ENCODE data around the gene LRRC23. TPM values are rescaled to one million over a fixed set of nuclear protein-coding genes. Genes with fewer than 3 reads are reported as not detected.

LRRC23 gene
- total RNA-seq, 1 experiment from 2014 or later, result 37.8 TPM

DNA sequence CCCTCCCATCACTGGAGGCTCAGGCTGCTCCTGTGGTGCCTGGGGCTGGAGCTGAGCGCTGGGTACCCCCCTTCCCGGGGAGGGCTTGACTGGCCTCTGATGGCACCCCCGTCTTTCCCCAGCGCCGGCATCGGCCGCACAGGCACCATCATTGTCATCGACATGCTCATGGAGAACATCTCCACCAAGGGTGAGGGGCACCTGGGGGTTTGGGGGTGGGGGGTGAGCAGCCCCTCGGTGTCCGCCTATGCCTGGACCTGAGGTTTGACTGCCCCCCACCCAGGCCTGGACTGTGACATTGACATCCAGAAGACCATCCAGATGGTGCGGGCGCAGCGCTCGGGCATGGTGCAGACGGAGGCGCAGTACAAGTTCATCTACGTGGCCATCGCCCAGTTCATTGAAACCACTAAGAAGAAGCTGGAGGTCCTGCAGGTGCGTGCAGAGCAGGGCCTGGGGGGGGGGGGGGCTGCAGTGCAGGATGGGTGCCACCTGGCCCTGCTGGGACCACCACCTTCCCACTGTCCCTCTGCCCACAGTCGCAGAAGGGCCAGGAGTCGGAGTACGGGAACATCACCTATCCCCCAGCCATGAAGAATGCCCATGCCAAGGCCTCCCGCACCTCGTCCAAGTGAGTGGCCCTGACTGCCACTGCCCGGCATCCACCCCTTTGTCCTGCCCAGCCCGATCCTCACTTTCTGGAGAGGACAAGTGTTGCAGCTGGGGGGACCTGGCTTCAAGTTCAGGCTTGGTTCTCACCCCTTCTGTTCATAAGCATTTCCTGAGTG lies 55.4 kb downstream of the LRRC23 start:
- in situ Hi-C loops (cut with HindIII; ENCODE audit: low pct_unique_long_range_greater_than_20kb, low sequenced_read_pairs), result no loop called here
- DNase-seq (ENCODE audit: low read depth), result no peak

DNA sequence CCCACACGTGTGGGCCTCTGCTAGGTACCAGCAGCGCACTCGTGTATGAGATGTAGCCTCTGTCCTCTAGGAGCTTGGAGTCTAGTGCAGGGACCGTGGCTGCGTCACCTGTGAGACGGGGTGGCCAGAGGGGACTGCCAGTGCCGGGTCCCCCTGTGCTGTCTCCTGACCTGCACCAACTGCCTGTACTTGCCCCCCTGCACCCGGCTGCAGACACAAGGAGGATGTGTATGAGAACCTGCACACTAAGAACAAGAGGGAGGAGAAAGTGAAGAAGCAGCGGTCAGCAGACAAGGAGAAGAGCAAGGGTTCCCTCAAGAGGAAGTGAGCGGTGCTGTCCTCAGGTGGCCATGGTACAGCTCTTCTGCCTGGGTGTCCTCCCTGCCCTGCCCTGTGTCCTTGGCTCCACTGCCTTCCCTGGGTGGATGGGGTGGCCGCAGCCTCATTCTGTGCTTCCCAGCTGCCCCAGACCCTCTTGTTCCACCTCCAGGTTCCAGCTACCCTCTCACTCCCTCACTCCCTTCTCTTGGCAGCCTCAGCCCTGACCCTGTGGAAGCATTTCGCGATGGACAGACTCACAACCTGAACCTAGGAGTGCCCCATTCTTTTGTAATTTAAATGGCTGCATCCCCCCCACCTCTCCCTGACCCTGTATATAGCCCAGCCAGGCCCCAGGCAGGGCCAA lies 56.1 kb downstream of the LRRC23 start:
- in situ Hi-C loops (cut with HindIII; ENCODE audit: low pct_unique_long_range_greater_than_20kb, low sequenced_read_pairs), result no loop called here
- no peak for DNase-seq (ENCODE audit: low read depth)

DNA sequence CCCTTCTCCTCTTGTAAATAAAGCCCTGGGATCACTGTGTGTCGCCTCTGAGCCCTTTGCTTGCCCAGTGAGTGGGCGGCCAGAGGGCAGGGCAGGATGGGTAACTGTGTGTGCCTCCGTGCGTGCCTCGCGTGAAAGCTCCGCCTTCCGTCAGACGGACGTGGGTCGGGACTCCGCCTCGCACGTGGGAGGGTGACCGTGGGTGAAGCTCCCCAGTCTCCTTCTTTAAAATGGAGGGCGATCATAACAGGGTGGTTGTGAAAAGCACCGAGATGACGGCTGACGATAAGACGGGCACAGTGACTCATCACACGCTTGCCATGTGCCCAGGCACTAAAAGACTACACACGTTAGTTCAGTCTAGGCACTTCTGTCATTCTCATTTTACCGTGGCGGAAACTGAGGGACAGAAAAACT lies 56.7 kb downstream of the LRRC23 start:
- DNase-seq (ENCODE audit: low read depth), result no peak
- in situ Hi-C loops (cut with HindIII; ENCODE audit: low pct_unique_long_range_greater_than_20kb, low sequenced_read_pairs), result no loop called here

DNA sequence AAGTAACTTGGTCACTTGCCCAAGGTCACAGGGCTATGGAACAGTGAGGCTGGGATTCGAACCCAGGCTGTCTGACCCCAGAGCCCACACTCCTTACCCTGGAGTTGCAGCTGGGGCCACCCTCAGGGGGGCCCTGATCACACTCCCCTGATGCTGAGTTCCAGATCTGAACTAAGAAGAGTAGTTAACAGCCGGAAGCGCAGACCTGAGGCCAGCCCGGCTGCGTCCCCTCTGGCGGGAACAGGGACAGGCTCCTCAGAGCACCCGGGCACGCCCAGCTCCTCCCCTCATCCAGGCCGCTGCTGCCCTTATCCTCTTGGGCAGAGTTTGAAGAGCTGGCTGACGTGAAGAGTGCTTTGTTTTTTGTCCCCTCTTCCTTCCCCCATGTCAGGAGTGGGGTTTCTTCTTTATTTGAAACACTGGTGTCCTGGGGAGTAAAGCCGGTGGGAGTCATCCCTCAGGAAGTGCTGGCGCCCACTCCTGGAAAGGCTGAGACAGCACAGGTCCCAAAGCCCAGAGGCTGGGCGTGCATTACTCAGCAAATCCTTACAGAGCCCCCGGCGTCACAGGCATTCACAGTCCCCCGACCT lies 57.2 kb downstream of the LRRC23 start:
- DNase-seq (ENCODE audit: low read depth), result peak; percentile 59
- in situ Hi-C loops (cut with HindIII; ENCODE audit: low pct_unique_long_range_greater_than_20kb, low sequenced_read_pairs), result no loop called here

DNA sequence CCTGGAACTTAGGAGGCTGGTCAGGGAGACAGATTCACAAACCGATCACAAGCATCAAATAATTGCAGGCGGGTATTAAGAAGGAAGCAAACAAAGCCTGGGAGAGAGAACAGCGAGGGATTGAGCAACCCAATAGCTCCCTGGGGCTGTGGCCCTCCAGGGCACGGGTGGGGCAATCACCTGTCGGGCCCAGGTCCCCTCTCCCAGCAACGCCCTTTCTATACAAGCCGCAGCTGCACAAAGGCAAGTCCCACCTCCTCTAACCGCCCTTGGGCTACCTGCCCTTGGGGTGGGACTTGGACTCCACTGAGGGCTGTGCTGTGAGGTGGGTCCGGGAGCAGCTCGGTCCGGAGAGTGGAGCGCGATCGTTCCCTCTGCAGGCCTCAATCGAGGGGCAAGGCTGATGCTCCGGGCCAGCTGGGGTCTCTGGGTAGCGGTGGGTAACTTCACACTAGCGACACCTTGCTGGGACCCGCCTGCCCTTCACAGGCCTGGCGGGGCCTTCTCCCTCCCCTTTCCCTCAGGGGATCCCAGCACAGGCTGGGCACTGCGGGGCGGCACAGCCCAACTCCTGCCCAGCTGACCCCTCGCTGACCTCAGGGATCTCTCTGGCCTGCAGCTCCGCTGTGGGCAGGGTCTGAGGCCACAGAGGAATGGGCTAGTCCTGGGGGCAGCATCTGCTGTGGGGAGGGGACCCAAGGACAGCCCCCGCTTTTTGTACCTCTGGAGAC lies 57.8 kb downstream of the LRRC23 start:
- in situ Hi-C loops (cut with HindIII; ENCODE audit: low pct_unique_long_range_greater_than_20kb, low sequenced_read_pairs), result no loop called here
- DNase-seq (ENCODE audit: low read depth), result no peak

DNA sequence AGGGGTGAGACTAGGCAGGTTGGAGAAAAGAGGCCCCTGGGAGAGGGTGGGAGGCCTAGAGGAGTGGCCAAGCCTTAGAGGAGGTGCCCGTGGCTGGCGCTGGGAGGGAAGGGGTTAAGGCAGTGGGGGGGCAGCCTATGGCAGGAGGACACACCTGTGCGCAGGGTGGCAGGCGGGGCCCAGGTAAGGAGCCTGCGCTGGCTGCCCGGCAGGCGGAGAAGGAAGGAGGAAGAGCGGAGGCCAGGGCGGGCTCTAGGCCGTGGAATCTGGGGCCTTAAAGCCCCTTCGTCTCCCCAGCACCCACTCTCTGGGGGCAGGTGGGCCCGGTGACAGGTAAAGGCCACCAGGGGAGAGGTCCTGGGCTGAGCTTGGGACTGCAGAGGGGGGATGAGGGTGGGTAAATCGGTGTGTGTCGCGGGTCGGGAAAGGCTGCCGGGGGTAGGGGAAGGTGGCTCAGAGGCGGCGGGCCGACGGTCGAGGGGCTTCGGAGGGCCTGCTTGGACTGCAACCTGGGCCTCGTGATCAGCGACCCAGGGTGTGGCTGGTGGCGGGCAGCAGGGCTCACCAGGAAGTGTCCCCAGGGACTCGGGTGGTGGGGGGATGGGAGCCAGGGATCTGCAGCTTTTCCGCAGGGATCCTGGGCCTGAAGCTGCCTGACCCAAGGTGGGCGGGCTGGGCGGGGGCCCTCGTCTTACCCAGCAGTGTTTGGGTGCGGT lies 58.6 kb downstream of the LRRC23 start:
- no peak for DNase-seq (ENCODE audit: low read depth)
- in situ Hi-C loops (cut with HindIII; ENCODE audit: low pct_unique_long_range_greater_than_20kb, low sequenced_read_pairs), result no loop called here

Other genes with a start within 250 kb of the LRRC23 start
- gene ING4, start 241.7 kb upstream of the LRRC23 start, total RNA-seq (2014; rRNA removed; shearing (Covaris generic); ENCODE audit: low replicate concordance), result 23.2 and 35.3 TPM in 2 replicates
- gene ZNF384, start 215.4 kb upstream of the LRRC23 start, total RNA-seq (2014; rRNA removed; shearing (Covaris generic); ENCODE audit: low replicate concordance), result 23.8 and 26.5 TPM in 2 replicates
- not detected in 2 replicates for gene PIANP, start 204.0 kb upstream of the LRRC23 start, total RNA-seq (2014; rRNA removed; shearing (Covaris generic); ENCODE audit: low replicate concordance)
- gene COPS7A, start 180.8 kb upstream of the LRRC23 start, total RNA-seq (2014; rRNA removed; shearing (Covaris generic); ENCODE audit: low replicate concordance), result 135 and 145 TPM in 2 replicates
- gene MLF2, start 151.7 kb upstream of the LRRC23 start, total RNA-seq (2014; rRNA removed; shearing (Covaris generic); ENCODE audit: low replicate concordance), result 274 and 316 TPM in 2 replicates
- gene PTMS, start 138.5 kb upstream of the LRRC23 start, total RNA-seq (2014; rRNA removed; shearing (Covaris generic); ENCODE audit: low replicate concordance), result 286 and 317 TPM in 2 replicates
- not detected in 2 replicates for gene LAG3, start 132.3 kb upstream of the LRRC23 start, total RNA-seq (2014; rRNA removed; shearing (Covaris generic); ENCODE audit: low replicate concordance)
- not detected in 2 replicates for gene CD4, start 115.3 kb upstream of the LRRC23 start, total RNA-seq (2014; rRNA removed; shearing (Covaris generic); ENCODE audit: low replicate concordance)
- gene GPR162, start 83.0 kb upstream of the LRRC23 start, total RNA-seq (2014; rRNA removed; shearing (Covaris generic); ENCODE audit: low replicate concordance), result 10.0 and 15.9 TPM in 2 replicates
- 70.9 and 93.3 TPM in 2 replicates for gene P3H3, start 76.4 kb upstream of the LRRC23 start, total RNA-seq (2014; rRNA removed; shearing (Covaris generic); ENCODE audit: low replicate concordance)
- gene GNB3, start 63.9 kb upstream of the LRRC23 start, total RNA-seq (2014; rRNA removed; shearing (Covaris generic); ENCODE audit: low replicate concordance), result 0.14 and 0.46 TPM in 2 replicates
- 136 and 216 TPM in 2 replicates for gene CDCA3, start 53.5 kb upstream of the LRRC23 start, total RNA-seq (2014; rRNA removed; shearing (Covaris generic); ENCODE audit: low replicate concordance)
- 171 and 174 TPM in 2 replicates for gene USP5, start 52.7 kb upstream of the LRRC23 start, total RNA-seq (2014; rRNA removed; shearing (Covaris generic); ENCODE audit: low replicate concordance)
- 3,126 and 3,575 TPM in 2 replicates for gene TPI1, start 37.3 kb upstream of the LRRC23 start, total RNA-seq (2014; rRNA removed; shearing (Covaris generic); ENCODE audit: low replicate concordance)
- gene SPSB2, start 31.5 kb upstream of the LRRC23 start, total RNA-seq (2014; rRNA removed; shearing (Covaris generic); ENCODE audit: low replicate concordance), result 63.0 and 79.5 TPM in 2 replicates
- gene ENO2, start 9.8 kb downstream of the LRRC23 start, total RNA-seq (2014; rRNA removed; shearing (Covaris generic); ENCODE audit: low replicate concordance), result 91.9 and 127 TPM in 2 replicates
- 0.84 and 2.8 TPM in 2 replicates for gene ATN1, start 23.1 kb downstream of the LRRC23 start, total RNA-seq (2014; rRNA removed; shearing (Covaris generic); ENCODE audit: low replicate concordance)
- gene RNU7-1, start 39.0 kb downstream of the LRRC23 start, total RNA-seq (2014; rRNA removed; shearing (Covaris generic); ENCODE audit: low replicate concordance), result not detected in 2 replicates
- gene C12orf57, start 39.2 kb downstream of the LRRC23 start, total RNA-seq (2014; rRNA removed; shearing (Covaris generic); ENCODE audit: low replicate concordance), result 105 and 107 TPM in 2 replicates
- gene PTPN6, start 46.5 kb downstream of the LRRC23 start, total RNA-seq (2014; rRNA removed; shearing (Covaris generic); ENCODE audit: low replicate concordance), result 28.3 and 30.2 TPM in 2 replicates
- gene PHB2, start 65.8 kb downstream of the LRRC23 start, total RNA-seq (2014; rRNA removed; shearing (Covaris generic); ENCODE audit: low replicate concordance), result 458 and 488 TPM in 2 replicates
- 43.4 and 93.6 TPM in 2 replicates for gene EMG1, start 66.1 kb downstream of the LRRC23 start, total RNA-seq (2014; rRNA removed; shearing (Covaris generic); ENCODE audit: low replicate concordance)
- gene LPCAT3, start 113.7 kb downstream of the LRRC23 start, total RNA-seq (2014; rRNA removed; shearing (Covaris generic); ENCODE audit: low replicate concordance), result 19.5 and 26.3 TPM in 2 replicates
- 9.5 and 11.0 TPM in 2 replicates for gene C1S, start 155.9 kb downstream of the LRRC23 start, total RNA-seq (2014; rRNA removed; shearing (Covaris generic); ENCODE audit: low replicate concordance)
- gene C1R, start 187.6 kb downstream of the LRRC23 start, total RNA-seq (2014; rRNA removed; shearing (Covaris generic); ENCODE audit: low replicate concordance), result 9.8 and 19.0 TPM in 2 replicates
- gene C1RL, start 204.4 kb downstream of the LRRC23 start, total RNA-seq (2014; rRNA removed; shearing (Covaris generic); ENCODE audit: low replicate concordance), result 14.8 and 22.4 TPM in 2 replicates
- not detected in 2 replicates for gene RBP5, start 224.1 kb downstream of the LRRC23 start, total RNA-seq (2014; rRNA removed; shearing (Covaris generic); ENCODE audit: low replicate concordance)
- 3.4 and 13.8 TPM in 2 replicates for gene CLSTN3, start 225.5 kb downstream of the LRRC23 start, total RNA-seq (2014; rRNA removed; shearing (Covaris generic); ENCODE audit: low replicate concordance)

Measured in Caki2 (cell line).